OCI-LY3 (cell line): ENCODE data around the gene GPR39.

Experiments
- CTCF ChIP-seq: fragments of 200-600, 300-600 bp; sonication (generic); IDR thresholded peaks from 2 replicates; pipeline ENCODE4 v1.5.1; 2014; ENCODE audit warnings: antibody characterized with exemption, low read length, low read depth
- EZH2phosphoT487 ChIP-seq: fragments of 200-600 bp; shearing (Covaris generic); IDR thresholded peaks from 2 replicates; pipeline ENCODE4 v1.6.1; 2018; ENCODE audit warnings: antibody characterized with exemption, mixed run types, low read depth

GRCh38 chr2:132404056-132404455 lies 12.5 kb upstream of the GPR39 start:
- TF ChIP-seq CTCF (no peak), EZH2phosphoT487 (no peak)
